Islet of Langerhans (tissue), 1 donor: Measurements from ENCODE around the gene UBQLN1.
"Not testable (repeated sequence)": the region's sequence is repeated elsewhere in the genome, so short reads cannot be mapped to it uniquely, and the experiment has no call there.

ENCODE experiments used
- FAIRE-seq: peaks from one replicate; lab custom pipeline; 2011; peaks lifted over from hg19 to GRCh38; lab: Jason Lieb, UNC

UBQLN1 gene

DNA sequence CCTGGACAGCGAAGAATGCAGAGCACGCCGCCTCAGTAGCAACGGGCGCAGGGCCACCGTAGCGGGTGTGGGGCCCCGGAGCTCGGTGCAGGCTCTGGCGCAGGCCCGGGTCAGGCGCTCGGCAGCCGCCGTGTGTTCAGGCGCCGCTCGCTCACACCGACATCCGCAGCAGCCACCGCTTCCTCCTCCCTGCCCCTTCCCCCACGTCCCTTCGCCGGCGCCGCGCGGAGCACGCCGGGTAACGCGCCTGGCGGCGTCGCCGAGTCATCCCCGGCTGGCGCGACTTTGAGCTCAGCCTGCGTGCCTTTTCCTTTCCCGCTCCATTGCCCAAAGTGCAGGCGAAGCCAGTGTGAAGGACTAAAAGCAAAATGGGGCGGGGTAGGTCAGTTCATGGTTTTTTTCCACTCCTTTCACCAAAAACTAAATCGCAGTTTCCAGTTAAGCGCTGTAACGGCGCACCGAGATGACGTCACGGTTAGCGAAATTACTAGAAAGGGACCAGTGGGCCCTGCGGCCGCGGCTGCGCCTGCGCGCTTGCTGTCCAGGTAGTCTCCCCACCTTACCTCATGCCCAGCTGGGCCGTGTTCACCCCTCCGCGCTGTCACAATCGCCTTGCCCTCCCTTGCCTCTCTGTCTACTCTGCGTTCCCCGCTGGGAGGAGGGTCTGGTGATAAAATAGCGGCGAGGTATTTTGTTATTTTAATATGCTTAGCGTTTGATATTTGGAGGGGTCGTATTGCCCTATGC, at the start of gene UBQLN1:
UBQLN1 (minus strand) TSS at position 191 of the 747 bp plus-strand sequence. CDS start 279 bp downstream, outside the sequence.
- no peak for FAIRE-seq

DNA sequence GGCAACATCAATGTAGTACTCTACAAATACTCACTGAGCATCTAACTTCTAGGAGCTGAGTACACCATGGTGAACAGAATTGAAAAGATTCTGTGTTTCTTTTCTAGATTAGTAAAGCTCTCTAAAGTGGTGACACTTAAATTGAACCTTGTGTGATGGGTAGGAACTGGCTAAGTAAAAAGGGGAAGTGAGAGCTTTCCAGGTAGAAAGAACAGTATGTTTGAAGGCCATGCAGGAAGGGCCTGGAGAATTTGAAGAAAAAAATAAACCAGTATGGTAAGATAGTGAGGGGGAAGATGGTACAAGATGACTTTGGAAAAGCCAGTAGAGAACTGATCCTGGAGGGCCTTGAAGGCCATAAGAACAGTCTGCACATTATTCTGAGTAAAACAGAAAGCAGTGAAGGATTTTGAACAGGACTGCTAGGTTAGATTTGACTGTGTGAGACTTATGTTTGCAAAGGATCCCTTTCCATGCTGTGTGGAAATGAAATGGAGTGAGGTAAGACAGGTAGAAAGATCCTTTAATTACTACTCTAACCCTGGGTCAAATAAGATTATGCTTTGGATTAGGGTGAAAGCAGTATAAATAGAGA, 46.7 kb upstream of the UBQLN1 start:
- no peak for FAIRE-seq

DNA sequence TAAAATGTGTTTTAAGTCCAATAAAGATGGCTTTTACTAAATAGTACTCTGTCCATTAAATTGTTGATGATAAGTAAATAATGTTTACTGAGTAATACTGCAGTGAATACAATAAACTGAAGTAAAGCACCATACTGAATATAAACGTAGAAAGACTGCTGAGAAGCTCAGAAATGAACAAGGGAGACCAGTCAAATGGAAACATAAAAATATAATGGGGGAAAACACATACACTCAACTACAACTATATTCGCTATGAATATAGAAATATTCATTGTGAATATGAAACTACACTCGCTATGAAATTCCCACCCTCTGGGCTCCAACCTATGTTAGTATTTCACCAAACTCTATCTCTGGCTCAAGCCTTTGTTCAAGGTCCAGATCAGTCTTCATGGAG, 41.9 kb upstream of the UBQLN1 start:
- FAIRE-seq = peak; percentile 24

DNA sequence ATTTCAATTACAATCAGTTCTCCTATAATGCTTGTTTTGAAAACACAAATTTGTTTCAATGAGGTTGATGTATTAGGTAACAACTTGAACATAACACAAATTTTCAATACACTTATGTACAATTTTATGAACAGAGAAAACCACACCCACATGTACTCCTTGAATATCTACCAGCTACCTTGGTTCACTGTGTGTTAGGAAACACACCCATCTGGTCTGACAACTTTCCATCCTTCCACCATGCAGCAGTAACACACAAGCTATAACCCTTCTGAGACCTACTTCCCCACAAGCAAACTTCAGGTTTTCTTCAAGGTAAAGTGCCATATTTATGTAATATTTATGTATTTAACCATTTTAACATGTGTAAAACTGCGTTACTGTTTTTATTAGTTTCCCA, 36.4 kb upstream of the UBQLN1 start:
- peak; percentile 5 for FAIRE-seq

DNA sequence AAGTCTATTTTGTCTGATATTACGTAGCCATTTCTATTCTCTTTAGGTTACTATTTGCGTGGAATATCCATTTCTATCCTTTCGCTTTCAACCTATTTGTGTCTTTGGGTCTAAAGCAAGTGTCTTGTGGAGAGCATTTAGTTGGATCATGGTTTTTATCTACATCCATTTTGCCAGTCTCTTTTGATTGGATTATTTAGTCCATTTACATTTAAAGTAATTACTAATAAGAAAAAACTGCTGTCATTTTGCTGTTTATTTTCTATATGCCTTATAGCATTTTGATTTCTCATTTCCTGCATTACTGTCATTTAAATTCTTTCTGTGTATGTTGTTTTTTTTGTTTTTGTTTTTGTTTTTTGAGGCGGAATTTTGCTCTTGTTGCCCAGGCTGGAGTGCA, 26.0 kb upstream of the UBQLN1 start:
- FAIRE-seq = no peak

DNA sequence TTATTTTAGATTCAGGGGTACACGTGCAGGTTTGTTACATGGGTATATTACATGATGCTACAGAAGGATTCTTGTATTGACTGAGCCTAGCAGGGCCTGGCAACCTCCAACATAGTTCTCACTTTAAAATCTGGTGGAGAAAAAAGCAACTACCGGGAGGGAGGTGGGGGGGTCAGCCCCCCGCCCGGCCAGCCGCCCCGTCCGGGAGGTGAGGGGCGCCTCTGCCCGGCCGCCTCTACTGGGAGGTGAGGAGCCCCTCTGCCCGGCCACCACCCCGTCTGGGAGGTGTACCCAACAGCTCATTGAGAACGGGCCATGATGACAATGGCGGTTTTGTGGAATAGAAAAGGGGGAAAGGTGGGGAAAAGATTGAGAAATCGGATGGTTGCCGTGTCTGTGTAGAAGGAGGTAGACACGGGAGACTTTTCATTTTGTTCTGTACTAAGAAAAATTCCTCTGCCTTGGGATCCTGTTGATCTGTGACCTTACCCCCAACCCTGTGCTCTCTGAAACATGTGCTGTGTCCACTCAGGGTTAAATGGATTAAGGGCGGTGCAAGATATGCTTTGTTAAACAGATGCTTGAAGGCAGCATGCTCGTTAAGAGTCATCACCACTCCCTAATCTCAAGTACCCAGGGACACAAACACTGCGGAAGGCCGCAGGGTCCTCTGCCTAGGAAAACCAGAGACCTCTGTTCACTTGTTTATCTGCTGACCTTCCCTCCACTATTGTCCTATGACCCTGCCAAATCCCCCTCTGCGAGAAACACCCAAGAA, 21.0 kb upstream of the UBQLN1 start:
- FAIRE-seq = not testable (repeated sequence)

DNA sequence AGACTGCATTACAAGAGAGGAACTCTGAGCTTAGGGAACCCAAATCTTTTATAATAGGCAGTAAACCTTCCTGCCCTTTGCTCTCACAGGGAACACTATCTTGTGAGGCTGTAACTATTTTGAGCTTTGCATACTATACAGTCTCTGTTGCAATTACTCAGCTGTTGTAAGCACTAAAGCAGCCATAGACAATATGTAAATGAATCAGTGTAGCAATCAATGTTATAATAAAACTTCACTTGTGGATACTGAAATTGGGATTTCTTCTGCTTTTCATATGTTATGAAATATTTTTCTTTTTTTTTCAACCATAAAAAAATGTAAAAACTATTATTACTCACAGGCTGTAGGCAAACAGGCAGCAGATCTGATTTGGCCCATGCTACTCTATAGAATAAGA, 16.7 kb upstream of the UBQLN1 start:
- FAIRE-seq = no peak

DNA sequence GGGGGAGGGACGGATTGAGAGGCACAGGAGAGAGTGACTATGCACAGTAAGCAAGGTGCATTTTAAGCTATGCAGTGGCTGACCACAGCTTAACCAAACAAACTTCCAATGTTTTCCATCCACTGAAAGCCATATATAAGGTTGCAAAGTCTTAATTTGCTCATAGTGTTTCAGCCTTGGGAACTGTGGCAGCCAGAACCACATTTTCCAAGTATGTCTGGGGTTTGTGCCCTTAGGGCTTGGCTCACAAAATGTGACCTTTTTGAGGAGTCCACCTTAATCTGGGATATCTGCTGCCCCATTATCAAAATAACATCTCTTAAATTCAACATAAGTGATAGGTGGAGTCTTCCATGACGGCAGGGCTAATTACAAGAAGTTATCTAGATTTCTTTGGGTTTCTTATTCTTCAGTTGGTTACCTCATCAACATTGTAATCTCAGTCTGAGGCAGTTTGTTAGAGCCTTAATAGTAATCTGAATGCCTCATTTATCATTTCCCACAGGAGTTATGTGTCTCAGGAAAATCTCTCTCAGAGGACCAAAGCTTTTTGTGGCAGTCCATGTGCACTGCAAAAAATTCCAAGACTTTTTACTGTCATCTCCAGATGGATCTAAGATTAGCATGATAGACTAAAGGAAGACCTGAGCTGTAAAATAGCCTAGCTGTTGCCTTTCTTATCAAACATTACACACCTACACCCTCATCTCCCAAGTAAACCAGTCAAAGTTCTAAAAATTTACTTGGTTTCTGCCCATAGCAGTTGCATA, 15.2 kb upstream of the UBQLN1 start:
- no peak for FAIRE-seq

DNA sequence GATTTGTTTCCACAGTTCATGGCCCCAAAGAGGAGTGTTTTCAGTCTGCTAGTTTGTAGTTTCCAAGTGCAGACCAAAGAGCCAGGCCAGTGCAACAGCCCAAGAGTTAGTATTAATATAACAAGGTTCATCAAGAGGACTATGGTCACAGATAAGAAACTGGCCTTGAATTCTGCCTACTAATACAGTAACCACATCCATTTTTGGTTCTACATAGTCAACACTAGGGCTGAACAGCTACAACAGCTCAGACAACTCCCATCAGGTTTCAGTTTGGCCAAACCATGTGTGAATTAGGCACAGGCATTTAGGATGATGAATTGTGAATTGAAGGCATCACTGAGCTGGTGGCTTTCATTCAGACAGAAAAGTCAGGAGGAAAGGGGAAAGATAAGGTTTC, 13.8 kb upstream of the UBQLN1 start:
- no peak for FAIRE-seq

DNA sequence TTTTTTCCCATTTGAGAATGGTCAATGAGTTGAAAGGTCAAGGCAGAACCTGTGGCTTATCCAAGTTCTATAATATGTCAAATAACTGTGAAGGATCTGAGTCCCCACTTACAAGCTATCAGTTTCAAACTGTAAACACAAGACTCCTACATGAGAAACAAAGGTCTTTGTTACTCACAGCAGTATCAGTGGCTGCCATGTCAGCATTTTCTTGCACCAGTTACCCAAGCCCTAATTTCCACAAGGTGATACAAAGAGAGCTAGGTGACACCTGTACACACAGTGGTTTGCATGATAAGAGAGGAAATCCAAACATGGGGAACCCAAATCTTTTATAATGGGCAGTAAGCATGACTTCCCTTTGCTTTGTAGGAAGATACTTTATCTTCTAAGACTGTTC, 8.0 kb upstream of the UBQLN1 start:
- FAIRE-seq = no peak

DNA sequence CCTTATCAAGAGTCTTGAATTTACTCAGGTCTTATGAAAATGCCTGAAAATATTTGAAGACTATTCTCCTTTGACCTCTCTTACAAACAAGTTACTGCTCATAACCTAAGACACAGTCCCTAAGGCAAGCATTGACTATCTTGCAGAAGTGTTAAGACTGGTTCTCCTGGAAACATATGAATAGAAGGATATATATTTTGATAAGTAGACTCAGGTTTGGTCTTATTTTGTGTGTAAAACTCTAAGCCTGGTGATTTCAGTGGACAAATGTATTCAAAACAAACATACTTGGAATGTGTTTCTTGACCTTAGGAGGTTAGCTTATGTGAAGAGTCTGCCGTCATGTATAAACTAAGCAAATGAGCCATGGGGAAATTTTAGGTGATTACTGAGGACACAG, 7.5 kb upstream of the UBQLN1 start:
- FAIRE-seq = no peak

DNA sequence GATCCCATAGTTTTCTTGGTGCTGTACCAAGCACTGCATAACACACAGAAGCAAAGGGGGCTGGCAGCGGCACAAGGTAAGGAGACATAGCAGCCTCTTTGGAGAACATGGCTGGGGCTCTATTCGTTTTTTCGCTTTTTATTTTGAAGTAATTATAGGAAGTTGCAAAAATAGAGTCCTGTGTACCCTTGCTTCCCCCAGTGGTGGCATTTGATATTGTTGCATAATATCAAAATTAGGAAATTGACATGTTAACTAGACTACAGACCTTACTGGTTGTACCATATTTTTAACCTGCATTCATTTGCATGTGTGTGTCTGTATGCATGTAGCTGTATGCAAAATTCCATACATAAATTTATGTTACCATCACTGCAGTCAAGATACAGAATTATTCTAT, 6.6 kb upstream of the UBQLN1 start:
- no peak for FAIRE-seq

DNA sequence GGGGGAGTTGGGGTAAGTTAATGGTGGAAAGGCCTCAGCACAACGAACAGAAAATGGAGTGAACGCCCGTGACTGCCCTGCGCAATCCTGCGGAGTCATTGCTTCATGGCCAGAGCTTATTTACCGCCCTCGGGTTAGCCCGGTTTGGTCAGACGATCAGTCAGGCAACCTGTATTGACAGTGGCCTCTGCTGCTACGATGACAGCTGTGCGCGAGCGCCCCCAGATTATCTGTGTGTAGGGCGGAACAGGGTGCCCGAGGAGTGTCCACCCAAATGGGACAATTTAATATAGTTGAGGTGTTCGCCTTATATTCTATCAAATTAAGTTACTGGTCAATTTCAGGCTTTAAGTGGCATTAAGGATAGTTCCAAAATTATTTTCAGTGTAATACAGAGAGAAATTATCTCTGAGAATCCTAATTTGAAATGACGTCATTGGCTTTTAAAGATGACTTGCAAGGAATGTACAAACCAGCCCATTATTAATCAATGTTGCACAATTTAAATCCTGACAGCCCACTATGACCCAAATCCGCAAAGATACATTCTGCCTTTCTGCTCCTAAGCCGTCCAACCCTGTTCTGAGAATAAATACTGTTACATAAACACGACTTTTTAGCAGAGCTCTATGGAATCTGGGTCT, 879 bp upstream of the UBQLN1 start:
- FAIRE-seq = no peak

DNA sequence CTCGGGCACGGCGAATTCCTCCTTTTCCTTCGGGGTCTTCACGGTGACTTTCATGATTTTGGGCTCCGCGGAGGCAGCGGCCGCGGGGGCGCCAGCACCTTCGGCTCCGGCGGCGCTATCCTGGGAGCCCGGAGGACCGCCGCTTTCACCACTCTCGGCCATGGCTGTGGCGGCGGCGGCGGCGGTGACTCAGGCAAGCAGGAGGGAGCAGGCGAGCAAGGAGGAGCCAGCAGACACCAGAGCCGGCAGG, 315 bp downstream of the UBQLN1 start:
- FAIRE-seq = no peak

DNA sequence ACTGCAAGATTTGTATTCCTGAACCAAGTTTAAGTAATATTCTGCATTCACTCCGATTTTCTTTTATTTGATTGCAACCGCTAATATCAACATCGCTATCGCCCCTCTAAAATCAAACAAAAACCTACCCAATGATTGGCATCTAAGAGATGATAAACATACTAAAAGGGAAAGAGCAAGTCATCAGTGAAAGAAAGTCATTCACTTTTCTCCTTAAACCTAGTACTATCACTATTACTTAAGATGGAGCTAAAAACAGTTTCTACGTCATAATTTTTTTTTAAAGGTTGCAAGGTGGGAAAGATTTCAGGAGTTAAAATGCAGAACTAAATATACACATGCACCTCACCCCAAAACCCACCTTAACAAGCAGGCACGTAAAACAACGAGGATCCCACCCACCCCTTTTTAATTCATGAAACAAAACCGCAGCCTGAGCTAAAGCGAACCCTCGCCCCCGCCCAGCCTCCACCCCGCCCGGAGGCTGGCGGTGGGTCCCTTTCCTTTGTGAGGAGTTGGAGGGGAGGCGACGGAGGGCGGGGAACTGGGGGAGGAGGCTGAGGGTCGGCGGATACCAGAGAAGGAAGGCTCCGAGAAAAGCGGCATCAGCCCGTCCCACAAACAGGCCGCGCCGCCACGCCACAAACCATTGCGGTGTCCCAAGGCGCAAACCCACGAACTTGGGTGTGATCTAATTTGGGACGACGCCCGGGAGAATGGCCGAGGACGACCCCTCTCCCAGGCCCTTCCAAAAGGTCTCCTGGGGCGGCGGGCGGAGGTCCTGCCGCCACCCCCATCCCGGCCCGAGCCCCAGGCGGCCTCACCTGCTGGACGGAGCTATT, 861 bp downstream of the UBQLN1 start:
- FAIRE-seq = peak; percentile 33

DNA sequence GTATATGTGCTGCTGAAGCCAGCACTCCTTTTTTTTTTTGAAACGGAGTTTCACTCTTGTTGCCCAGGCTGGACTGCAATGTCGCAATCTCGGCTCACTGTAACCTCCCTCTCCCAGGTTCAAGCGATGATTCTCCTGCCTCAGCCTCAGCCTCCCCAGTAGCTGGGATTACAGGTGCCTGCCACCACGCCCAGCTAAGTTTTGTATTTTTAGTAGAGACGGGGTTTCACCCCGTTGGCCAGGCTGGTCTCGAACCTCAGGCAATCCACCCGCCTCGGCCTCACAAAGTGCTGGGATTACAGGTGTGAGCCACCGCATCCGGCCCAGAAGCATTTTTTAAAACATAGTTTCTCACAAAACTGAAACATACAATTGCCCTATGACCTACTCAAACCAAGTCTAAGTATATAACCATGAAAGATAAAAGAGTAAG, 2.5 kb downstream of the UBQLN1 start:
- FAIRE-seq = not testable (repeated sequence)

DNA sequence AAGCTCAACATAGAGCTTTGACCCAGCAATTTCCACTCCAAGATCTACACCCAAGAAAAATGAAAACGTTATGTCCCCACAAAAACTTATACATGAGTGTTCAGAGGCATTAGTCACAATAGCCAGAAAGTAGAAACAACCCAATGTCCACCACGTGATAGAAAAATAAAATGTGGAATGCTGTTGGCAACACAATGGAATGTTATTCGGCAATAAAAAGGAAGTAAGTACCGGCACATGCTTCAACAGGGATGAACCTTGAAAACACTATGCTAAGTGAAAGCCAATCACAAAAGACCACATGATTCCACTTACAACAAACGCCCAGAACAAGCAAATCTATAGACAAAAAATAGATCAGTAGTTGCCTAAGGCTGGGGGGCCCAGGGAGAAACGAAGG, 6.0 kb downstream of the UBQLN1 start:
- FAIRE-seq = no peak

DNA sequence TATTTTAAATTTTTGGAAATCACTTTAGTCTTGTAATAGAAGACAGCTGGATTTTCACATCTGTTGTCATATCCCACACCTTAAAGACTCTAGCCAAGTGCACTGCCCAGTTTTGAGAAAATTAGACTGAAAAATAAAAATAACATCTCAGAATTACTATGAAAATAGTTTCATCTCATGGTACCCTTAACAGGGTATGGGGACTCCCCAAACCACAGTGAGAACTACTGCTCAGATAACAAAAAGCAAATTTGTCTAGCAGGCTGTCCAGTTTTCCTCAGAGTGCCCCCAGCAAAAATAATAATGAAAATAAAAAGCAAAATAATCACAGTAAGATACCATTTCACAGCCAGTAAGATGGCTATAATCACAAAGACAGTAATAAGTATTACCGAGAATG, 6.5 kb downstream of the UBQLN1 start:
- FAIRE-seq = no peak

DNA sequence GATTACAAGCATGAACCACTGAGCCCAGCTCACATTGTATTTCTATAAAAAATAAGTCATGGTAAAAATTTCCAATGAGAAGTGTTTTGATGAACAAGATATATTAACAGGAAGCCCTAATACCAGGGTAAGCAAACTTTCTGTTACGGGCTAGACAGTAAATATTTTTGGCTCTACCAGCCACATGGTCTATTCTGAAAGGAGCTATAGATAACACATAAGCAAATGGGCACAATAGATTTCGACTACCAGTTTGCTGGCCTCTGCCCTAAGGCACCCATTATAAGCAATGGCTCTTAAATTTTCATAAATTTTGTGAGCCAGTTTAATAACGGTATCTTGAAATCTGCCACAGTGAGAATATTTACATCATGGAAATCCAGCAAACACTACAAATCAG, 8.1 kb downstream of the UBQLN1 start:
- no peak for FAIRE-seq

DNA sequence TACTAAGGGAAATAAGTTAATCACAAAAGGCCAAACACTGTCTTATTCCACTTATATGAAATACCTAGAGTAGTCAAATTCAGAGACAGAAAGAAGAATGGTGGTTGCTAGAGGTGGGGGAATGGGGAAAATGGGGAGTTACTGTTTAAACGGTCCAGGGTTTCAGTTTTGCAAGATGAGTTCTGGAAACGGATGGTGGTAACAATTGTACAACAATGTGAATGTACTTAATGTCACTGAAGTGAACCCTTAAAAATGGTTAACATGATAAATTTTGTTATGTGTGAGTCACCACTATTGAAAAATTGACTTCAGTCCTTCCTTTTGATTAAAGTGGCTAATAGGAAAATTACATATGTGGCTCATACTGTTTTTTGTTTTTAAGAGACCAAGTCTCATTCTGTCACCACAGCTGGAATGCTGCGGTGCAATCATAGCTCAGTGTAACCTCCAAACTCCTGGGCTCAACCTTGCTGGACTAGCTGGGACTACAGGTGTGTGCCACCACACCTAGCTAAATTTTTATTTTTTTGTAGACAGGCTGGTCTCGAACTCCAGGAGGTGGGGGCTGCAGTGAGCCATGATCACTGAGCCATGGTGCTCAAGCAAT, 8.7 kb downstream of the UBQLN1 start:
- no peak for FAIRE-seq

DNA sequence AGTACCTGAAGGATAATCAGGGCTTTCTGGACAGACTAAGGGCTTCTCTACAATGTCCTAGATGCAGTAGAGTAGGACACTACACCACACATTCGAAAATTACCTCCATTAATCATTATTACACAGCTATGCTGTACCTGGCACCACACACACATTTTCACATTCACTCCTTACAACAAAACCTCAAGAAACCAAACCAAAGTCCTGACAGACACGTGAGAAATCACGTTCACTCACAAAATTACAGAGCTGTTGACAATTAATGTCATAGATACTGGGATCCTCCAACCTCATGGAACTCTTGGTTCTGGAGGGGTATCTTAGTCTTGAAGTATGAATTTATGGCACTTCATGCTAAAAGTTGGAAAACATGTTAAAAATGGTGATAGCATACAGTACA, 16.3 kb downstream of the UBQLN1 start:
- FAIRE-seq = no peak
